Kidney (tissue), 14 donors: Measurements from ENCODE around the gene PHC1. TPM values are rescaled to one million over a fixed set of nuclear protein-coding genes. Genes with fewer than 3 reads are reported as not detected.

Experiments
- DNase-seq, 5 donors: peaks; one replicate each; pipeline ENCODE4 v3.0.0-alpha.2; 2013 to 2020
- FAIRE-seq: peaks from 2 replicates; lab custom pipeline; 2012; peaks lifted over from hg19 to GRCh38; lab: Jason Lieb, UNC
- H3K27ac ChIP-seq, 2 donors: one replicate each; pipeline ENCODE4 v1.7.0; 2013; ENCODE audit warnings: low read depth in 2 of 2, low read length in 2 of 2, inconsistent platforms in 1 of 2
- H3K27me3 ChIP-seq: one replicate; pipeline ENCODE4 v1.7.1; 2013; ENCODE audit warnings: low read length, inconsistent platforms; ENCODE audit not compliant: control insufficient read depth, insufficient read depth
- H3K36me3 ChIP-seq, 3 donors: one replicate each; pipeline versions ENCODE4 v1.7.0 to v1.7.1; 2013; ENCODE audit warnings: low read length in 3 of 3, control low read depth in 1 of 3, inconsistent platforms in 1 of 3; ENCODE audit not compliant: insufficient read depth in 3 of 3, control insufficient read depth in 2 of 3
- H3K4me1 ChIP-seq, 3 donors: one replicate each; pipeline versions ENCODE4 v1.7.0 to v1.7.1; 2013; ENCODE audit warnings: low read length in 3 of 3, inconsistent platforms in 1 of 3, low read depth in 1 of 3; ENCODE audit not compliant: control insufficient read depth in 2 of 3, insufficient read depth in 2 of 3
- H3K4me3 ChIP-seq, 3 donors: one replicate each; pipeline versions ENCODE4 v1.7.0 to v1.8.1; 2013; ENCODE audit warnings: low read length in 3 of 3, control low read depth in 1 of 3, inconsistent platforms in 1 of 3
- H3K9ac ChIP-seq, 3 donors: one replicate each; pipeline versions ENCODE4 v1.7.0 to v1.7.1; 2013; ENCODE audit warnings: low read length in 3 of 3, control low read depth in 1 of 3, inconsistent platforms in 1 of 3
- H3K9me3 ChIP-seq, 3 donors: one replicate each; pipeline versions ENCODE4 v1.7.0 to v1.7.1; 2013; ENCODE audit warnings: low read length in 3 of 3, control low read depth in 1 of 3, inconsistent platforms in 1 of 3; ENCODE audit not compliant: control insufficient read depth in 2 of 3, insufficient read depth in 1 of 3
- intact Hi-C: fragments of 100-400 bp; cut with DNase I; formaldehyde crosslinking; loops from one replicate; pipeline ENCODE4 v1.11.1; 2022
- polyA plus RNA-seq: library from polyadenylated mRNA; stranded (reverse); fragments of 350-450 nt; fragmentation: Illumina TruSeq; extraction: RNeasy Lipid Tissue Mini Kit (QIAGEN cat#74804); gene quantifications from one replicate; pipeline ENCODE4 v1.2.3, GENCODE V29; 2014; ENCODE audit warnings: low read depth, low replicate concordance; ENCODE audit not compliant: insufficient read depth
- total RNA-seq: library from RNA; stranded (reverse); fragmentation: NEBNext Ultra II Directional; extraction: Animal tissue kit (Norgen Biotek cat#: 25700); gene quantifications from one replicate; pipeline ENCODE4 v1.2.1, GENCODE V29; 2021
- TF ChIP-seq, protein P1 (sequence below): IDR thresholded peaks from 3 replicates; pipeline ENCODE4 v1.5.1; 2012; ENCODE audit warnings: mild to moderate bottlenecking, moderate library complexity, borderline replicate concordance; ENCODE audit not compliant: insufficient read depth; ENCODE audit errors: extremely low read depth
- donor health status: control.
- donor health status: control.
- donor health status: control.
- donor health status: control.
- donor health status: control.
- donor health status: DM: yes; HTN: yes; CAD: no.
- donor health status: Normal renal cell carcinoma (clear cell type).

The PHC1 gene
- total and polyA plus RNA-seq, 2 donors from 2014 or later: 12.5 to 41.0 TPM

DNA sequence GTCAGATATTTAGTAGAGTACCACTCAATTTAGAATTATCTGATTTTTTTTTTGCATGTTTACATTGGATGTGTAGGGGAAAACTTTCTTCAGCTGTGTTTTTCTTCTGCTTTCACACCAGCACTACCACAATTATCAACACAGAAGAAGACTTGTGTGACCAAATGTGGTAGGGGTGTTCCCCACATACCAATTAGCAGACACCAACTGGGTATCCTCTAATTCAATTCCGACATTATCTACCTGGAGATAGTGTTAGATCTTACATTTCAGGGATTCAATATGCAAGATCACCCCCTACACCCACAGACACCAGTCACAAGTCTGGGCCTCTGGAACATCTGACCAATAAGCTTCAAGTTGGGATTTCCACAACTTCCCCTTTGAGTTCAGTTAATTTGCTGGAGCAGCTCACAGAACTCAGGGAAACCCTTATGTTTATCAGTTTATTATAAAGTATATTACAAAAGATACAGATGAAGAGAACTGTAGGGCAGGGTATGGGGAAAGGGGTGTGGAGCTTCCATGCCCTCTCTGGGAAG, 71.0 kb downstream of the PHC1 start:
- no peak overlapping the region for H3K27ac ChIP-seq
- TF ChIP-seq, protein P1, sequence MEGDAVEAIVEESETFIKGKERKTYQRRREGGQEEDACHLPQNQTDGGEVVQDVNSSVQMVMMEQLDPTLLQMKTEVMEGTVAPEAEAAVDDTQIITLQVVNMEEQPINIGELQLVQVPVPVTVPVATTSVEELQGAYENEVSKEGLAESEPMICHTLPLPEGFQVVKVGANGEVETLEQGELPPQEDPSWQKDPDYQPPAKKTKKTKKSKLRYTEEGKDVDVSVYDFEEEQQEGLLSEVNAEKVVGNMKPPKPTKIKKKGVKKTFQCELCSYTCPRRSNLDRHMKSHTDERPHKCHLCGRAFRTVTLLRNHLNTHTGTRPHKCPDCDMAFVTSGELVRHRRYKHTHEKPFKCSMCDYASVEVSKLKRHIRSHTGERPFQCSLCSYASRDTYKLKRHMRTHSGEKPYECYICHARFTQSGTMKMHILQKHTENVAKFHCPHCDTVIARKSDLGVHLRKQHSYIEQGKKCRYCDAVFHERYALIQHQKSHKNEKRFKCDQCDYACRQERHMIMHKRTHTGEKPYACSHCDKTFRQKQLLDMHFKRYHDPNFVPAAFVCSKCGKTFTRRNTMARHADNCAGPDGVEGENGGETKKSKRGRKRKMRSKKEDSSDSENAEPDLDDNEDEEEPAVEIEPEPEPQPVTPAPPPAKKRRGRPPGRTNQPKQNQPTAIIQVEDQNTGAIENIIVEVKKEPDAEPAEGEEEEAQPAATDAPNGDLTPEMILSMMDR: no peak
- peaks cover 0 to 3% (median 0%) of the 10 kb centered on the region in 3 donors for H3K9me3 ChIP-seq
- intact Hi-C loops: no loop called here
- H3K4me3 ChIP-seq: no peak overlapping the region
- FAIRE-seq: no peak
- no peaks in the 10 kb centered on the region for H3K36me3 ChIP-seq
- no peaks in the 10 kb centered on the region for H3K27me3 ChIP-seq
- no peak overlapping the region for H3K9ac ChIP-seq
- DNase-seq: no peak
- H3K4me1 ChIP-seq: no peaks in the 10 kb centered on the region

DNA sequence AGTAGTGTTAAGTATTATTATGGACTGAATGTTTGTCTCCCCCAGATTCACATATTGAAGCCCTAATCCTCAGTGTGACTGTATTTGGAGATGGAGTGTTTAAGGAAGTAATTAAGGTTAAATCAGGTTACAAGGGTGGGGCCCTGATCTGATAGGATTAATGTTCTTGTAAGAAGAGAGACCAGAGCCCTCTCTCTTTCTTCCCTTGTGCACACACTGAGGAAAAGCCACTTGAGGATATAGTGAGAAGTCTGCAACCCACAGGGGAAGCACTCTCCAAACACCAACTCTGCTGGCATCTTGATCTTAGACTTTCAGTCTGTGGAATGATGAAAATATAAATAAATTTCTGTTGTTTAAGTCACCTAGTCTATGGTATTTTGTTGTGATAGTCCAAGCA, 72.9 kb downstream of the PHC1 start:
- TF ChIP-seq, protein P1: no peak
- H3K9ac ChIP-seq: no peak overlapping the region
- no peak for DNase-seq
- no peaks in the 10 kb centered on the region for H3K36me3 ChIP-seq
- intact Hi-C loops: no loop called here
- no peak overlapping the region for H3K27ac ChIP-seq
- no peak for FAIRE-seq
- no peaks in the 10 kb centered on the region for H3K4me1 ChIP-seq
- H3K27me3 ChIP-seq: no peaks in the 10 kb centered on the region
- no peaks in the 10 kb centered on the region for H3K9me3 ChIP-seq
- H3K4me3 ChIP-seq: no peak overlapping the region

DNA sequence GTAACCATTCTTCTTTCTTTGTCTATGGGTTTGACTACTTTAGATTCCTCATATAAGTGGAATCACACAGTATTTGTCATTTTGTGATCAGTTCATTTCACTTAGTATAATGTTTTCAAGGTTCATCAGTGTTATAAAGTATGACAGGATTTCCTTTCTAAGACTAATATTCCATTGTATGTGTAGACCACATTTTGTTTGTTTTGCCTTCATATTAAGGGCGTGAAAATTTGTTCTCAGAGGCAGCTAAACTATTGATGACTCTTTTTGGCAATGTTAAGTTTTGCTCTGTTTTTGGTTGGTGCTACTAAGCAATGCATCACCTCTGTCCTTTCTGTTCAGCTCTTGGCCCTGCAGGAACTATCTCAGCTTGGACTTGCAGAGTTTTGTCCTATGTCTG, 73.4 kb downstream of the PHC1 start:
- Histone ChIP-seq H3K4me3 (no peak overlapping the region), H3K27me3 (no peaks in the 10 kb centered on the region), H3K9ac (no peak overlapping the region), H3K27ac (no peak overlapping the region), H3K4me1 (no peaks in the 10 kb centered on the region), H3K36me3 (no peaks in the 10 kb centered on the region), H3K9me3 (no peaks in the 10 kb centered on the region)
- intact Hi-C loops: no loop called here
- no peak for DNase-seq
- no peak for FAIRE-seq
- TF ChIP-seq, protein P1: no peak

DNA sequence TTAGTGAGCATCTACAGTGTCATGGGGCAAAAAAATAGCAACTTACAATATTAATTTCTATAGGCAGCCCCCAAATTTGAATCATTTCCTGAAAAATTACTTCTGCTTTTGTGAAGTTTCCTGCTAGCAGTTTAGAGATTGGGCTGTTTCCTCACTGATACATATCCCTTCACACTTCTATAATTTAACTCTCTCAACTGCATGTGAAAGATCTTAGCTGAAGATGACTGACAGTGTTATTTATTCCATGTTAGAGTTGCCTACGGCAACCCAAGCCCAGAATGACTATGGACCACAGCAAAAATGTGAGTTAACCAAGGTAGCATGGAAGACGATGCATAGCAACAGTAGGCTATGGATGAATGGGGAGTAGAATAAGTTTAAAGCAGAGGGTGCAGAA, 75.1 kb downstream of the PHC1 start, which contains the start of gene KLRG1:
TSS of gene KLRG1 (plus strand) at position 134 of the 400 bp plus-strand sequence. CDS start at position 224, 90 bp downstream.
- Histone ChIP-seq H3K36me3 (no peaks in the 10 kb centered on the region), H3K4me3 (no peak within 1 kb of the TSS), H3K27ac (no peak within 1 kb of the TSS), H3K9me3 (no peaks in the 10 kb centered on the region), H3K4me1 (no peaks in the 10 kb centered on the region), H3K27me3 (no peaks in the 10 kb centered on the region), H3K9ac (no peak within 1 kb of the TSS)
- intact Hi-C loops: no loop called here
- FAIRE-seq (no peak), DNase-seq (no peak)
- TF ChIP-seq, protein P1: no peak
